HG03457 (cell line): ENCODE results near the gene CATSPERE.
"Not testable (repeated sequence)": the region's sequence is repeated elsewhere in the genome, so short reads cannot be mapped to it uniquely, and the experiment has no call there.

Experiments
- ATAC-seq: cut with Tn5 transposase; IDR thresholded peaks from one replicate; pipeline ENCODE4 v1.9.1; 2021; ENCODE audit warnings: moderate number of reproducible peaks; ENCODE audit not compliant: unreplicated experiment

The CATSPERE gene

GRCh38 chr1:244659694-244660093, 198.6 kb downstream of the CATSPERE start:
- ATAC-seq, result no peak

GRCh38 chr1:244660595-244660994, 199.5 kb downstream of the CATSPERE start:
- ATAC-seq, result no peak

GRCh38 chr1:244661569-244662312, 200.7 kb downstream of the CATSPERE start:
- ATAC-seq, result not testable (repeated sequence)

GRCh38 chr1:244662599-244662998, 201.5 kb downstream of the CATSPERE start:
- ATAC-seq, result no peak

- ATAC-seq, result no peak
These were observed 203.3 kb downstream of the CATSPERE start for GRCh38 chr1:244664353-244664752.

- peak; percentile 84 for ATAC-seq
These were observed 204.7 kb downstream of the CATSPERE start for GRCh38 chr1:244665771-244666217.

- not testable (repeated sequence) for ATAC-seq
These were observed 205.8 kb downstream of the CATSPERE start for GRCh38 chr1:244666672-244667418.

GRCh38 chr1:244667797-244668196, 206.7 kb downstream of the CATSPERE start:
- ATAC-seq, result no peak

GRCh38 chr1:244672946-244673682, 212.0 kb downstream of the CATSPERE start:
- no peak for ATAC-seq

- no peak for ATAC-seq
These were observed 213.4 kb downstream of the CATSPERE start for GRCh38 chr1:244674446-244674845.

- ATAC-seq, result no peak
These were observed 214.1 kb downstream of the CATSPERE start for GRCh38 chr1:244675167-244675566.

GRCh38 chr1:244678697-244679096, 217.6 kb downstream of the CATSPERE start:
- ATAC-seq, result no peak

GRCh38 chr1:244680667-244681066, 219.6 kb downstream of the CATSPERE start:
- no peak for ATAC-seq

GRCh38 chr1:244682087-244682486, 221.0 kb downstream of the CATSPERE start:
- ATAC-seq, result not testable (repeated sequence)
